Astrocyte of the spinal cord (primary cell): ENCODE measurements around the gene PXN.

Experiments
- DNase-seq: peaks from one replicate; pipeline ENCODE4 v3.0.0; 2011; ENCODE audit warnings: low read depth, low spot score
- H3K4me3 ChIP-seq: 2 replicates; pipeline ENCODE4 v1.5.1; 2011; ENCODE audit warnings: low read depth, mild to moderate bottlenecking, low read length, moderate library complexity
- CTCF ChIP-seq: IDR thresholded peaks from 2 replicates; pipeline ENCODE4 v1.5.1; 2012; ENCODE audit warnings: low read depth, mild to moderate bottlenecking, low read length, inconsistent platforms
- in situ Hi-C: cut with HindIII; loops from 2 replicates; pipeline ENCODE4 v1.10.0; 2017; ENCODE audit warnings: low sequenced_read_pairs

Gene PXN

GRCh38 chr12:120276734-120277133, 11.2 kb upstream of the PXN start:
- in situ Hi-C loops, result no loop called here
- no peak for DNase-seq
- no peak for TF ChIP-seq CTCF

DNA sequence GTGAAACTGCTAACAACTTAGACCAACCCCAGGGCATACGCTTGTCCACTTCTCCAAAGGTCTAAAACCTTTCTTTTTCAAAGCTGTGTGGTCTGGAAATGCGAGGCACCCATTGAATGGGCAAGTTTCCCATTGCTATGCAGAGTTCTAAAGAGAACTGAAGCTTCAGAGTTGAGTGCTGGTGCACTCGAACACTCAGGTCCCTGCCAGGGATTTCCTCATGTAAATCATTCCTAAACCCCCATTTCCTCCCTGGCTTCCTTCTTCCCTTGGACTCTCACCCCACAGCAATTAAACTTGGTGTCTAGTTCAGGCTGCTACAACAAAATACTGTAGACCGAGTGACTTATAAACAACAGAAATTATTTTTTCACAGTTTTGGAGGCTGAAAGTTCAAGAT, 2.2 kb upstream of the PXN start:
- in situ Hi-C loops, result no loop called here

More at GRCh38 chr12:120276734-120277133, 11.2 kb upstream of the PXN start:
- no peak overlapping the region for H3K4me3 ChIP-seq

GRCh38 chr12:120266180-120266870, 795 bp upstream of the PXN start:
- H3K4me3 ChIP-seq, result no peak overlapping the region
- in situ Hi-C loops, result no loop called here
- no peak for DNase-seq
- TF ChIP-seq CTCF, result no peak

More for the DNA sequence above, 2.2 kb upstream of the PXN start:
- DNase-seq, result no peak
- H3K4me3 ChIP-seq, result no peak overlapping the region
- no peak for TF ChIP-seq CTCF

- TF ChIP-seq CTCF, result no peak
- in situ Hi-C loops, result no loop called here
- H3K4me3 ChIP-seq, result peak overlapping the region; percentile 93
- no peak for DNase-seq
Measured at GRCh38 chr12:120264904-120265472, 542 bp downstream of the PXN start.

DNA sequence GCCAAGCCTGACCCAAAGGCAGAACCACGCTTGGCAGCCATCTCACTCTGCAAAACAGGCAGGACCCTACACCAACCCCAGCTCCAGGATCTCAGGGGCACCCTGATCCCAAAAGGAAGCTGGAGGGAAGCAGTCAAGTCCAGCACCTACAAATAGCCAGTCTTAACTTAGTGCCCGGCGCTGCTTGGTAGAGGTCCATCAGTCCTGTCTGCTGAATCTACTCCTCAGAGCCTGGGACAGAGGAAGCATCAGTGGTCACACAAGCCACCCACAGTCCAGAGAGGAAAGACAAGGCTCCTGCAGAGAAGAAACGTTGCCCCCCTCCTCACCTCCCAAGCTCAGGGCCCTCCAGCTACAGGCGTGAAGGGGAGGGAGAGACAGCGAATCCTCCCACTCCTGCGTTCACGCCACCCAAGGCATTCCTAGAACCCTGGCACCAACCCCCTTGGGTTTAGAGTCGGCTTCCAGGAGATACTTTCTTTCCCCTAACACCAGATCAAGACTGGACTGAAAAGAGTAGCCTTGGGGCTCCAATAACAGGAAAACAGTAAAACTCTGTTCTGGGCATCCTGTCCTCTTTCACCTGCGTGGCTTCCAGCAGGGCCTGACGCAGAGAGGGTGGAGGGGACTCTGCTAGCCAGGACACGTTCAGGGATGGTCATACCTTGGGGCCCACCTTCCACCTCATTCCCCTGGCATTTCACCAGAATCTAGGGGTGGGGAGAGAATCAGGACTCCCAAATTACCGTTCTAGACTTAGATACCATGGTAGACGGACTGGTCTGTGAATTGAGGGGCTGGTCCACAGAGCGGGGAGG, 1.2 kb downstream of the PXN start:
- no peak for DNase-seq
- H3K4me3 ChIP-seq, result peak overlapping the region; percentile 93
- TF ChIP-seq CTCF, result no peak
- in situ Hi-C loops, result no loop called here

GRCh38 chr12:120263748-120264085, 1.8 kb downstream of the PXN start:
- no peak for DNase-seq
- TF ChIP-seq CTCF, result no peak
- in situ Hi-C loops, result no loop called here

More at GRCh38 chr12:120263748-120264085, 1.8 kb downstream of the PXN start:
- peak overlapping the region; percentile 93 for H3K4me3 ChIP-seq
